HG03442 (cell line): Measurements from ENCODE around the gene SPEF1.

Experiments
- ATAC-seq: cut with Tn5 transposase; IDR thresholded peaks from one replicate; pipeline ENCODE4 v1.9.1; 2021; ENCODE audit warnings: mild to moderate bottlenecking, moderate library complexity; ENCODE audit not compliant: unreplicated experiment

Gene SPEF1

GRCh38 chr20:3767427-3768341 is 13.6 kb downstream of the SPEF1 start, which contains the start of gene ADISSP:
TSS of gene ADISSP (minus strand) at chr20:3767753. CDS start at chr20:3760100, 7,653 bp downstream.
- peak; percentile 92 for ATAC-seq

DNA sequence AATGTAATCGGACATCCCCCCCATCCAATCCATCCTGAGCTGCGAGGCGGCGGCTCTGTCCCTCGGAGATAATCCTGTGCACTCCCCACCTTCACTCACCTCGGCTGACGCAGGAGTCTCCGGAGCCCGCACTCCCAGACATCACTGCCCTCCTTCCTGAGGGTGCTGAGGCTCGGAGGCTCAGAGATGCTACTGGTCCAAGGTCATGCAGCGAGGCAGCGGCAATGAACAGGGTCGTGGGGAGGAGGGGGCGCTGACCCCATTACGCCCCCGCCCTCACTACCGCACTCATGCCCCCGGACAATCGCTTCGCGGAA is 14.2 kb downstream of the SPEF1 start:
- ATAC-seq: no peak

DNA sequence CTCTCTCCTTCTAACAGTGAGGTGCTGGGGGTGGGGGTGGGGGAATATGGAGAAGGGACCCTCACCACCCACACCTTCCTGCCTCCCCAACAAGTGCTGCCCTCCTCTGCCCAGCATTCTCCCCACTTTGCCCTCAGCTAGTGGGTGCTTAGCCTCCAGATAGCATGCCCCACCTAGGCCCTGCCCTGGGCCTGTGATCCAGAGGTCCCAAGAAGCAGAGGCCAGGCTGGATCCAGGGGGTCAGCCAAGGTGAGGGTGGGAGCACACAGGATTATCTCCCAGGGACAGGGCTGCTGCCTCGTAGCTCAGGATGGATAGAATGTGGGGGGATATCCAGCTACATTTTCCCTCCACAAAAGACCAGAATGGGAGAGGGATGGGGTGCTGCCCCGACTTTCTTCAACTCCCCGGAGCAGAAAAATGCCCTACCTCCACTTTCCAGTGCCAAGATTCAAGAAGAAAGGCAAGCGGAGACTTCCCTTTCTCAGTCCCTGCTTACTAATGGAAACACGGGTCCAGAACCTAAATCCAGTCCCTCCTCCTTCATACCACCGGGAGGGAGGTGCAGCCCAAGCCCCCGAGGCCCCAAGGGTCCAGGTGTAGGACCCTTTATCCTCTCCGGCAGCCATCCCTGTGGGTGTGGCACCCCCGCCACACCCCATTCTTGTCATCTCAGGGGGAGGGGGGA is 14.7 kb downstream of the SPEF1 start:
- no peak for ATAC-seq

GRCh38 chr20:3765171-3765882 is 15.9 kb downstream of the SPEF1 start:
- ATAC-seq: no peak

GRCh38 chr20:3764659-3765058 is 16.6 kb downstream of the SPEF1 start:
- no peak for ATAC-seq

DNA sequence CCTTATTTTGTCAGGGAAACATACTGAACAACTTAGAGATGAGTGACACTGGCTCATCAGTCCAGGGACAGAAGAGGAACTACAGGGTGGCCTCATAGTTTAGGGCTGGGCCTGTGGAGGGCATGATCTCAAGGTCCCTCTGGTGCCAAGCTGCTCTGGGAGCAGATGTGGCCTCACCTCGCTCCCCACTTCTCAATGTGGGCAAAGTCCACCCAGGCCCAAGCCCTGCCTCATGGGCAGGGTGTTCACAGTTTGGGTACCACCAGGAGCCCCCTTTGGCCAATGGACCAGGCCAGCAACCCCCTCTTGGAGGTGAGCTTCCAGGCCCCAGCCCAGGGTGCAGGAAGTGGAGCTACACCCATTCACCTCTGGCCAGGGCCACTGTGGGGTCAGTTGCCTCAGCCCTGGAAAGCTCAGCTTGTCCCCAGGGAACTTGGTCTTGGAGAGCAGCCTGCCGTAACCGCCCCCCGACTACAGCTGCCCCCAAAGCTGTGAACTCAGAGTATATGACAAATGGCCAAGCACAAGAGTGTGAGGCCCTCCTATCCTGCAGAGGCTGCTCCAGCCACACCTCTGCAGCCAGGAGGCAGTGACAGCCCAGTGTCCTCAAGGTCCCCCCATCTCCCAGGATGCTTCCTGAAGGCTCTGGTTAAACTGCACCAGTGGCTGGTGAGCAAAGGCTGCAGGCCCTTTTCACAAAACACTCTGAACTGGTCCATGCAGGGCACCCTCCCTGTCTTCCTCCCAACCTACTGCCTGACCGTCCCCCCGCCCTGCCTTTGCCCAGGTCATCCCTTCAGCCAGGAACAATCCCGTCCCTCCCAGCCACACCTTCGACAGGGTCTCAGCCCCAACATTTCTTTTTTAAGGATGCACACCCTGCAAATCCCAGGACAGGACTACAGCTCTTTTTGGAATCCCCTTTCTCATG is 17.3 kb downstream of the SPEF1 start:
- no peak for ATAC-seq

DNA sequence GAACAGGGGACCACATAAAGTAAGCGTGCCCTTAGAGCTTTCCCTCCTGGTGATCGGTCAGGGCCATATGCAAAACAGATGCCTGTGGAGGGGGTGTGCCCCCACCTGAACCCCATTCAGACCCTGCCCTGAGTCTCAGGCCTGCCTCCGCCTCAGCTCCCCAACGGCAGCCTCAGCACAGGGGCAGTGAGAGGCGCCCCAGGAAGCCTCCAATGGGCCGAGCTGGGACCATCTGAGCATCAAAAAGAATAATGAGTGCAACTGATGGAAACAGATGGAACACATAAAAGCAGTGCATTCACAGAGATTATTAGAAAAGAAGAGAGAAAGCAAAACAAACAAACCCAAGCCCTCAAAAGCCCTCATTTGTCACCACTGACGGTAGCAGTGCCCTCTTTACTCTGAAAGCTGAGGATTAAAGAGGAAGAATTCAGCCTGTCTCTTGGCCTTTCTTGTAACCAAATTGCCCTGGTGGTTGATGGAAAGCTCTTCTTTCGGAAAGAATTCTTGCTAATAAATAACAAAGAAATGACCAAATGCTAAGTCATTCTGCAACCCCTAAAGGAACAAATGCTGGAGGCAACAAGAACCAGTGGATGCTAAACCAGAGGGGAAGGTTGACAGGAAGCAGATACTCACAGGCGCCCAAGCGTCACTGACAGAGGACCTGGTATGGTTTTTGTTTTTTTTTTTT is 20.4 kb downstream of the SPEF1 start:
- ATAC-seq: no peak

- no peak for ATAC-seq
These were observed 21.4 kb downstream of the SPEF1 start for GRCh38 chr20:3759884-3760283.

GRCh38 chr20:3759316-3759823 is 21.9 kb downstream of the SPEF1 start:
- ATAC-seq: no peak

DNA sequence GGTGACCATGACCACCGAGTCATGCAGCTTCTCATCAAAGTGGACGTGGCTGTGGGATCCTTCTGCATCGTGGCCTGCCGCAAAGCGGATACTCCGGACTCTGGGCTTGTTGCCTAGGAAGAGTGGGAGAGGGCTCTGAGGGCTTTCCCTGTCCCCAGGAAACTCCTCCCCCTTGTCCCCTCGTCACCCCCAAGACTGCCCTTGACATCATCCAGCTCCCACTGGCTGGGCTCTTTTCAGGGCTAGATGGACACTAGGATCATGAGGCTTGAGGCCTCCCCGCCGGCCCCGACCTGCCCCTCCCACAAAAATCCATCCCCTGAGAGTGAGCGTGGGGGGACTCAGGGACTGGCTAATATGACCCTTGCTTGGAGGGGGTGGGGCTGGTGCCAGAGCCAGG is 22.7 kb downstream of the SPEF1 start:
- ATAC-seq: no peak

DNA sequence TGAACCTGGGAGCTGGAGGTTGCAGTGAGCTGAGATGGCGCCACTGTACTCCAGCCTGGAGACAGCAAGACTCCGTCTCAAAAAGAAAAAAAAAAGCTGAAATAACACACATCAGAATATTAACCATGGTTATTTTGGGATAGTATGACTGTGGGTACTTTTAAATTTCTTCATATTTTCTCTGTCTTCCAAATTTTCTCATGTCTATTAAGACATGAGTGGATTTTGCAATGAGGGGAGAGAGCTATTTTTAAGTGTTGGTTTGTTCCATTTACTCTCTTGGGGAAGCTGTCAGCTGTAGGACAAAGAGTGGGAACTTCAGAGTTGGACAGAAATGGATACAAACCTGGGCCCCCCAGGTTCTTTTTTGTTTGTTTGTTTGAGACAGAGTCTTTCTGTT is 24.0 kb downstream of the SPEF1 start:
- no peak for ATAC-seq

DNA sequence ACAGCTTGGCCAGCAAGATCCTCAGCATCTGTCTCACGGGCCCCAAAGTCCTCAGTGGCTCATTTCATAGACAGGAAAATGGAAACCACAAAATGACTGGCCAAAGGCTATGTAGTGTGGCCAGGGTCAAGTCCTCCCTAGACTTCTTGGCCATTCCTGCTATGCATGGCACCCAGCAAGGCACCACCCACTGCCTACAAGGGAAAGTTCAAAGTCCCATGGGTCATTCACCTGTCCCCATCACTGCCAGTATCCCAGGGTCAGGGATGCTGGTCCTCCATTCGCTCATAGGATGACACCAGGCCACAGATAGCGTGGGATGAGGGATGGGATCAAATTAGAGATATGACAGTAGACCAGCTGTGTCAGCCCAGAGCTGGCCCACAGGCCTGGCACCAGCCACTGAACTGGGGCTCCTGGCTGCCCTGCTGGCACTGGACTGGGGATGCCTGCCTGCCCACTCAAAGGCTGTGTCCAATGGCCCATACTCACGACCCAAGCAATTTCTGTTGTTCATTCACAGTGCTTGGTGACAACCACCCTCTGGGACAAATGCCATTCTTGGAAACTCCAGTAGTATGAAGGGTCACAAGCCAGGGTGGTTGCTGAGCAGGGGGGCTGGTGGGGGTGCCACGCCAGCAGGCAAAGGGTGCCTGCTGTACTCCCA is 25.3 kb downstream of the SPEF1 start:
- no peak for ATAC-seq

GRCh38 chr20:3755269-3755668 is 26.0 kb downstream of the SPEF1 start:
- ATAC-seq: no peak

GRCh38 chr20:3754276-3754630 is 27.0 kb downstream of the SPEF1 start:
- ATAC-seq: no peak

DNA sequence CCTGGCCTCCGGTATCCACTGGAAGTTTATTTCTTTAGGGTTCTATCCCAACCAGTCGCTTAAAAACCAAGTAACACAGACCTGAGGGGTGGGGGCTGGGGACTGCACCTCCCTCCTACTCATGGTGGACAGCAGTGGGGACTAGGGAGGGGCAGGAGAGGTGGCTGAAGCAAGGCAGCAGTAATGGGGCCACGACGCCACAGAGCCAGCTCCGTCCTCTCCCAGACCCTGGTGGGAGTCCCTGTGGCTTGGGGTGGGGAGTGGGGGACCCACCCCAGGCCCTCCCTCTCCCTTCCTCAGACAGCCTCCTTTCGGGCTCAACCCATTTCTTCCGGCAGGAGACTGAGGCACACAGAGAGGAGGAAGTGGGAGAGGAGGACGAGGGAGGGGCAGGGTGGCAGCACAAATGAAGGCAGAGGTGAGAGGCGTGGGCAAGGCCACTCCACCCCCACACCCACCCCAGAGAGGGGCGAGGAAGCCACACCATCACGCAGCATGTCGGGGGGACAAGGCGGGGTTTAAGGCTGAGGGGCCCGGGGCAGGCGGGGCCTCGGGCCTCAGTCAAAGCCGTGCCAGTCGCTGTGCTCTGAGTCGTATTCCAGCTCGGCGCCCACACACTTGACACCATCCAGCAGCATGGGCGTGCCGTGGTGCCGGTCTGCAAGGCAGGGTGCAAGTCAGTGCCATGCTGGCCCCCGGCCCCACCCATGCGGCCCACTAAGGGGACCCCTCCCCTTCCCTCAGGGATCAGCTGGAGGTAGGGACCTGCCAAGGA is 27.6 kb downstream of the SPEF1 start:
- ATAC-seq: no peak

GRCh38 chr20:3753098-3753497 is 28.1 kb downstream of the SPEF1 start:
- no peak for ATAC-seq

- ATAC-seq: no peak
These were observed 28.9 kb downstream of the SPEF1 start for GRCh38 chr20:3752386-3752759.

DNA sequence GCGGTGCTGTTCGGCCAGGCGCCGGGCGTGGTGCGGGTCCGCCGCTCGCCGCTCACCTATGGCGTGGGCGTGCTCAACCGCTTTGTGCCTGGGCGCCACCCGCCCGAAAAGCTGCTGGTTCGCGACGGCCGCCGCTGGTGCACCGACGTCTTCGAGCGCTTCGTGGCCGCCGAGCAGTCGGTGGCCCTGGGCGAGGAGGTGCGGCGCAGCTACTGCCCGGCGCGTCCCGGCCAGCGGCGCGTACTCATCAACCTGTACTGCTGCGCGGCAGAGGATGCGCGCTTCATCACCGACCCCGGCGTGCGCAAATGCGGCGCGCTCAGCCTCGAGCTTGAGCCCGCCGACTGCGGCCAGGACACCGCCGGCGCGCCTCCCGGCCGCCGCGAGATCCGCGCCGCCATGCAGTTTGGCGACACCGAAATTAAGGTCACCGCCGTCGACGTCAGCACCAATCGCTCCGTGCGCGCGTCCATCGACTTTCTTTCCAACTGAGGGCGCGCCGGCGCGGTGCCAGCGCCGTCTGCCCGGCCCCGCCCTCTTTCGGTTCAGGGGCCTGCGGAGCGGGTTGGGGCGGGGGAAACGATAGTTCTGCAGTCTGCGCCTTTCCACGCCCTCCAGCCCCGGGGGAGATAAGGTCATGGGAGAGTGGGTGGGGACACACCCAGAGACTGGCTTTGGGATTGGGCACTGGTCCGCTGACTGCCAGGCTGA is 29.4 kb downstream of the SPEF1 start:
- ATAC-seq: no peak
